ENCODE data around the gene TOMM34.

Gene TOMM34

GRCh38 chr20:44942264-44942973, 17.8 kb downstream of the TOMM34 start:
- DNase-seq (ENCODE audit: extremely low spot score) = no peak
- ChIA-PET POLR2A (no interaction called here), CTCF (interaction anchor here (0.8 to 2.9 kb wide), 11 partner anchors 10 to 154 kb away, joined by 3 to 12 read pairs (median 4); partner anchors contain the start of genes STK4 and TOMM34)
- no peak for TF ChIP-seq CTCF (IDR thresholded peaks at IDR 0.05; ENCODE audit: control extremely low read depth, extremely low read depth, low read depth, missing control alignments)

GRCh38 chr20:44941120-44941691, 19.0 kb downstream of the TOMM34 start:
- TF ChIP-seq CTCF (IDR thresholded peaks at IDR 0.05; ENCODE audit: control extremely low read depth, extremely low read depth, low read depth, missing control alignments) = no peak
- ChIA-PET POLR2A (no interaction called here), CTCF (interaction anchor here (0.7 to 2.9 kb wide), 5 partner anchors 10 to 24 kb away, joined by 3 to 8 read pairs (median 7); partner anchors contain the start of gene TOMM34)
- no peak for DNase-seq (ENCODE audit: extremely low spot score)

GRCh38 chr20:44938637-44939036, 21.6 kb downstream of the TOMM34 start:
- POLR2A ChIA-PET = no interaction called here
- TF ChIP-seq CTCF (IDR thresholded peaks at IDR 0.05; ENCODE audit: control extremely low read depth, extremely low read depth, low read depth, missing control alignments) = no peak
- no peak for DNase-seq (ENCODE audit: extremely low spot score)
- CTCF ChIA-PET = interaction anchor here (1.3 to 2.8 kb wide), 4 partner anchors 8 to 50 kb away, joined by 3 to 10 read pairs (median 4); no protein-coding TSS in a partner anchor

GRCh38 chr20:44936510-44936909, 23.7 kb downstream of the TOMM34 start:
- ChIA-PET POLR2A (no interaction called here), CTCF (interaction anchor here (0.6 to 2.8 kb wide), 5 partner anchors 13 to 44 kb away, joined by 3 to 10 read pairs (median 3); no protein-coding TSS in a partner anchor)
- no peak for DNase-seq (ENCODE audit: extremely low spot score)
- no peak for TF ChIP-seq CTCF (IDR thresholded peaks at IDR 0.05; ENCODE audit: control extremely low read depth, extremely low read depth, low read depth, missing control alignments)

GRCh38 chr20:44932916-44933315, 27.3 kb downstream of the TOMM34 start:
- CTCF ChIA-PET = no interaction called here

GRCh38 chr20:44931911-44932310, 28.3 kb downstream of the TOMM34 start:
- no peak for TF ChIP-seq CTCF (IDR thresholded peaks at IDR 0.05; ENCODE audit: control extremely low read depth, extremely low read depth, low read depth, missing control alignments)
- ChIA-PET CTCF (interaction anchor here (2.5 to 2.6 kb wide), 2 partner anchors 10 to 14 kb away, joined by 8 read pairs; no protein-coding TSS in a partner anchor), POLR2A (no interaction called here)
- DNase-seq (ENCODE audit: extremely low spot score) = no peak

More at GRCh38 chr20:44932916-44933315, 27.3 kb downstream of the TOMM34 start:
- POLR2A ChIA-PET = no interaction called here
- TF ChIP-seq CTCF (IDR thresholded peaks at IDR 0.05; ENCODE audit: control extremely low read depth, extremely low read depth, low read depth, missing control alignments) = no peak
- DNase-seq (ENCODE audit: extremely low spot score) = no peak

Data from GM10248 (cell line).